ENCODE results near the gene NMRAL1. TPM values are rescaled to one million over a fixed set of nuclear protein-coding genes. Genes with fewer than 3 reads are reported as not detected.
A peak's percentile ranks its signal among the peaks of the same experiment; 100 is the strongest.

Gene NMRAL1
- total RNA-seq, 1 donor from 2014 or later: 28.5 TPM

DNA sequence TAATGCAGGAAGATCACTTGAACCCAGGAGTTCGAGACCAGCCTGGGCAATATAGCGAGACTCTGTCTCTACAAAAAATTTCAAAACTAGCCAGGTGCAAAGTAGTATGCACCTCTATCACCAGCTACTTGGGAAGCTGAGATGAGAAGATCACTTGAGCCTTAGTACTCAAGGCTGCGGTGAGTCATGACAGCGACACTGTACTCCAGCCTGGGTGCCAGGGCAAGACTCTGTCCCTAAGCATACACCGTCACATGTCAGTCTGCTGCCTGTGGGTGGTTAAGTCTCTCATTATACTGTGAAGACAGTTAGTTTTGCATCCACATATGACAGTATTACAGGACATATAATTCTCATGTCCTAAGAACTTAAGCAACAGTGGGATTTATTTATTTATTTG, 21.8 kb downstream of the NMRAL1 start:
- Histone ChIP-seq H3K9ac (ENCODE audit: low read length) (no peak overlapping the region), H3K4me3 (ENCODE audit: insufficient read depth, low read depth, low read length) (no peak overlapping the region), H3K4me2 (ENCODE audit: low read length) (no peak overlapping the region), H3K27ac (ENCODE audit: low read depth, low read length) (no peak overlapping the region), H3K4me1 (ENCODE audit: insufficient read depth, low read length) (no peaks in the 10 kb centered on the region), H3K27me3 (ENCODE audit: insufficient read depth, low read length) (no peaks in the 10 kb centered on the region), H4K20me1 (ENCODE audit: insufficient read depth, low read length) (peaks cover 40% of the 10 kb centered on the region), H3K9me3 (ENCODE audit: insufficient read depth, low read depth, low read length) (no peaks in the 10 kb centered on the region), H3K79me2 (ENCODE audit: insufficient read depth, low read length) (no peaks in the 10 kb centered on the region), H3K36me3 (ENCODE audit: insufficient read depth, low read length) (peaks cover 39% of the 10 kb centered on the region), H2AFZ (ENCODE audit: low read depth, low read length) (no peak overlapping the region)
- no peaks in the 10 kb centered on the region for H3K4me1 Mint-ChIP-seq (ENCODE audit: low read depth, unreplicated experiment)
- no peak overlapping the region for H3K27ac Mint-ChIP-seq (ENCODE audit: unreplicated experiment)
- no peaks in the 10 kb centered on the region for H3K9me3 Mint-ChIP-seq (ENCODE audit: unreplicated experiment)
- no peak for DNase-seq (ENCODE audit: low read depth)
- H3K27me3 Mint-ChIP-seq (ENCODE audit: low read depth, unreplicated experiment): no peaks in the 10 kb centered on the region
- peaks cover 17% of the 10 kb centered on the region for H3K36me3 Mint-ChIP-seq (ENCODE audit: low read depth, unreplicated experiment)
- no peak for TF ChIP-seq EZH2 (IDR thresholded peaks at IDR 0.05; ENCODE audit: insufficient read depth, low read length)
- TF ChIP-seq, protein P1, sequence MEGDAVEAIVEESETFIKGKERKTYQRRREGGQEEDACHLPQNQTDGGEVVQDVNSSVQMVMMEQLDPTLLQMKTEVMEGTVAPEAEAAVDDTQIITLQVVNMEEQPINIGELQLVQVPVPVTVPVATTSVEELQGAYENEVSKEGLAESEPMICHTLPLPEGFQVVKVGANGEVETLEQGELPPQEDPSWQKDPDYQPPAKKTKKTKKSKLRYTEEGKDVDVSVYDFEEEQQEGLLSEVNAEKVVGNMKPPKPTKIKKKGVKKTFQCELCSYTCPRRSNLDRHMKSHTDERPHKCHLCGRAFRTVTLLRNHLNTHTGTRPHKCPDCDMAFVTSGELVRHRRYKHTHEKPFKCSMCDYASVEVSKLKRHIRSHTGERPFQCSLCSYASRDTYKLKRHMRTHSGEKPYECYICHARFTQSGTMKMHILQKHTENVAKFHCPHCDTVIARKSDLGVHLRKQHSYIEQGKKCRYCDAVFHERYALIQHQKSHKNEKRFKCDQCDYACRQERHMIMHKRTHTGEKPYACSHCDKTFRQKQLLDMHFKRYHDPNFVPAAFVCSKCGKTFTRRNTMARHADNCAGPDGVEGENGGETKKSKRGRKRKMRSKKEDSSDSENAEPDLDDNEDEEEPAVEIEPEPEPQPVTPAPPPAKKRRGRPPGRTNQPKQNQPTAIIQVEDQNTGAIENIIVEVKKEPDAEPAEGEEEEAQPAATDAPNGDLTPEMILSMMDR (IDR thresholded peaks at IDR 0.05; ENCODE audit: insufficient read depth, low read depth, low read length): no peak
- FAIRE-seq: no peak
- H3K4me3 Mint-ChIP-seq (ENCODE audit: unreplicated experiment): no peak overlapping the region

DNA sequence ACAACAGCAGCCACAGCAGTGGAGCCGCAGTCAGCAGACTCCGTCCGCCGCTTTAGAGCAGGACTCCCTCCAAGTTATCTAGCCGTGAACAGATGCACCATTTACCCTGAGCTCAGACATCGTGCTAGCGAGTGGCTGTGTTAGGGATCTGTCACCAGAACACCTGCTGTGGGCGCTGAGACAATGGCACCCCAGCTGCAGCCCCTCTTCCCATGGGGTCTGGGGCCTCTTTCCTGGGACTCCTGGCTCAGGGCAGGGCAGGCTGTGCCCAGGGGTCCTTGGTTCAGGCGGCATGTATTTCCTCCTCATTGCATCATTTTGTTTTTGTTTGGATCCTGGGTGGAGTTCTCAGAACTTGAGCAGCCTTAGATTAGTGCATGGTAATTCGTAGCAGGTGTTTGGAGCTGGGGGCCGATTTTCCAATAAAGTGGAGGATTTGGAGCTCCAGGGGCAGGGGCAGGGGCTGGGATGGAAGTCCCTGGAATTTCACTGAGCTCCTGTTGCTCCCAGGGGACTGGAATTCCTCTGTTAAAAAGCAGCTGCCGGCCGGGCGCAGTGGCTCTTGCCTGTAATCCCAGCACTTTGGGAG, 23.4 kb downstream of the NMRAL1 start:
- Mint-ChIP-seq H3K4me1 (ENCODE audit: low read depth, unreplicated experiment) (no peaks in the 10 kb centered on the region), H3K36me3 (ENCODE audit: low read depth, unreplicated experiment) (peaks cover 18% of the 10 kb centered on the region), H3K27ac (ENCODE audit: unreplicated experiment) (peak overlapping the region; percentile 23), H3K4me3 (ENCODE audit: unreplicated experiment) (no peak overlapping the region), H3K9me3 (ENCODE audit: unreplicated experiment) (no peaks in the 10 kb centered on the region), H3K27me3 (ENCODE audit: low read depth, unreplicated experiment) (no peaks in the 10 kb centered on the region)
- TF ChIP-seq, protein P1 (IDR thresholded peaks at IDR 0.05; ENCODE audit: insufficient read depth, low read depth, low read length): no peak
- TF ChIP-seq EZH2 (IDR thresholded peaks at IDR 0.05; ENCODE audit: insufficient read depth, low read length): no peak
- H3K36me3 ChIP-seq (ENCODE audit: insufficient read depth, low read length): peaks cover 45% of the 10 kb centered on the region
- H3K27me3 ChIP-seq (ENCODE audit: insufficient read depth, low read length): no peaks in the 10 kb centered on the region
- peaks cover 40% of the 10 kb centered on the region for H4K20me1 ChIP-seq (ENCODE audit: insufficient read depth, low read length)
- DNase-seq (ENCODE audit: low read depth) (no peak), FAIRE-seq (no peak)
- H3K79me2 ChIP-seq (ENCODE audit: insufficient read depth, low read length): no peaks in the 10 kb centered on the region
- H3K27ac ChIP-seq (ENCODE audit: low read depth, low read length): no peak overlapping the region
- H3K4me3 ChIP-seq (ENCODE audit: insufficient read depth, low read depth, low read length): no peak overlapping the region
- H3K4me1 ChIP-seq (ENCODE audit: insufficient read depth, low read length): no peaks in the 10 kb centered on the region
- H3K9ac ChIP-seq (ENCODE audit: low read length): no peak overlapping the region
- no peak overlapping the region for H3K4me2 ChIP-seq (ENCODE audit: low read length)
- no peak overlapping the region for H2AFZ ChIP-seq (ENCODE audit: low read depth, low read length)
- no peaks in the 10 kb centered on the region for H3K9me3 ChIP-seq (ENCODE audit: insufficient read depth, low read depth, low read length)

DNA sequence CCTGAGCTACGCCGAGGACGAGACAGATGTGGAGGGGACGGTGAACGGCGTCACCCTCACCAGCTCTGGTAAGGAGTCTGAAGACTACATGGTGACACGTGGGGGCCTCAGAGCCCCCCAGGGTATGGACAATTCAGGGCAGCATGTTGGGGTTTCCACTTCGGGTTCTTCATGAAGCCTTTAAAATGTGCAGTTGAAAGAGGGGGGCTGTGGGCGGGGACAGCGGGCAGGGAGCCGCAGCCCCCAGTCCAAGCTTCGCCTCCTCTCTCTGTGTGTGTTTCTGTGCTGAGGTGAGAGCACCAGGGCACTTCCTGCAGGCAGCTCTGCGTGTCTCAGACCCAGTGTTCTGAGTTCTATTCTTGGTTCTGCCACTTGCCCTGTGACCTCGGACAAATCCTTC, 24.0 kb downstream of the NMRAL1 start:
- Histone ChIP-seq H3K4me1 (ENCODE audit: insufficient read depth, low read length) (no peaks in the 10 kb centered on the region), H3K4me2 (ENCODE audit: low read length) (no peak overlapping the region), H3K27ac (ENCODE audit: low read depth, low read length) (no peak overlapping the region), H3K27me3 (ENCODE audit: insufficient read depth, low read length) (no peaks in the 10 kb centered on the region), H3K36me3 (ENCODE audit: insufficient read depth, low read length) (peaks cover 43% of the 10 kb centered on the region), H3K79me2 (ENCODE audit: insufficient read depth, low read length) (no peaks in the 10 kb centered on the region), H4K20me1 (ENCODE audit: insufficient read depth, low read length) (peaks cover 37% of the 10 kb centered on the region), H2AFZ (ENCODE audit: low read depth, low read length) (no peak overlapping the region), H3K9me3 (ENCODE audit: insufficient read depth, low read depth, low read length) (no peaks in the 10 kb centered on the region), H3K9ac (ENCODE audit: low read length) (no peak overlapping the region), H3K4me3 (ENCODE audit: insufficient read depth, low read depth, low read length) (no peak overlapping the region)
- Mint-ChIP-seq H3K4me1 (ENCODE audit: low read depth, unreplicated experiment) (no peaks in the 10 kb centered on the region), H3K36me3 (ENCODE audit: low read depth, unreplicated experiment) (peaks cover 17% of the 10 kb centered on the region), H3K27ac (ENCODE audit: unreplicated experiment) (no peak overlapping the region), H3K4me3 (ENCODE audit: unreplicated experiment) (no peak overlapping the region), H3K27me3 (ENCODE audit: low read depth, unreplicated experiment) (no peaks in the 10 kb centered on the region), H3K9me3 (ENCODE audit: unreplicated experiment) (no peaks in the 10 kb centered on the region)
- FAIRE-seq (no peak), DNase-seq (ENCODE audit: low read depth) (no peak)
- TF ChIP-seq EZH2 (IDR thresholded peaks at IDR 0.05; ENCODE audit: insufficient read depth, low read length): no peak
- TF ChIP-seq, protein P1 (IDR thresholded peaks at IDR 0.05; ENCODE audit: insufficient read depth, low read depth, low read length): no peak

Data from astrocyte (in vitro differentiated cells and primary cell).